Muscle of back (tissue), 11 donors: Measurements from ENCODE around the gene EPC2. TPM values are rescaled to one million over a fixed set of nuclear protein-coding genes. Genes with fewer than 3 reads are reported as not detected.
A peak's percentile ranks its signal among the peaks of the same experiment; 100 is the strongest.
"Not testable (repeated sequence)": the region's sequence is repeated elsewhere in the genome, so short reads cannot be mapped to it uniquely, and the experiment has no call there.

Source experiments
- DNase-seq, 3 donors: peaks; one replicate each; pipeline versions ENCODE4 v3.0.0 to v3.0.0-alpha.2; 2013
- polyA plus RNA-seq, 10 donors: library from polyadenylated mRNA; unstranded; fragments of 120-200 nt; gene quantifications; one replicate each; pipeline ENCODE4 v1.2.1, GENCODE V29; 2013; ENCODE audit not compliant: insufficient read length in 10 of 10

Gene EPC2
- polyA plus RNA-seq, 10 donors = 22.5 to 32.4 (median 27.2) TPM

- DNase-seq = no peak
These were observed 22.7 kb downstream of the EPC2 start for GRCh38 chr2:148667113-148667836.

- no peak for DNase-seq
These were observed 26.2 kb downstream of the EPC2 start for GRCh38 chr2:148670773-148671172.

- DNase-seq = no peak
These were observed 29.8 kb downstream of the EPC2 start for GRCh38 chr2:148674063-148675020.

GRCh38 chr2:148675708-148676107 is 31.2 kb downstream of the EPC2 start:
- DNase-seq = no peak

- not testable (repeated sequence) for DNase-seq
These were observed 34.0 kb downstream of the EPC2 start for GRCh38 chr2:148678302-148679179.

- no peak for DNase-seq
These were observed 35.9 kb downstream of the EPC2 start for GRCh38 chr2:148680462-148680861.

GRCh38 chr2:148681443-148681842 is 36.9 kb downstream of the EPC2 start:
- DNase-seq = no peak

GRCh38 chr2:148681862-148682261 is 37.3 kb downstream of the EPC2 start:
- not testable (repeated sequence) for DNase-seq

- no peak for DNase-seq
These were observed 40.0 kb downstream of the EPC2 start for GRCh38 chr2:148684507-148684906.

GRCh38 chr2:148687543-148687942 is 43.0 kb downstream of the EPC2 start:
- DNase-seq = no peak

GRCh38 chr2:148688011-148688410 is 43.5 kb downstream of the EPC2 start:
- not testable (repeated sequence) for DNase-seq

- no peak for DNase-seq
These were observed 52.4 kb downstream of the EPC2 start for GRCh38 chr2:148696985-148697384.

GRCh38 chr2:148699830-148700229 is 55.3 kb downstream of the EPC2 start:
- DNase-seq = no peak

GRCh38 chr2:148701039-148701438 is 56.5 kb downstream of the EPC2 start:
- no peak for DNase-seq

GRCh38 chr2:148701877-148702276 is 57.3 kb downstream of the EPC2 start:
- no peak for DNase-seq

GRCh38 chr2:148702475-148702874 is 57.9 kb downstream of the EPC2 start:
- DNase-seq = no peak

GRCh38 chr2:148704247-148704646 is 59.7 kb downstream of the EPC2 start:
- no peak for DNase-seq

GRCh38 chr2:148716378-148716920 is 71.9 kb downstream of the EPC2 start:
- no peak for DNase-seq

GRCh38 chr2:148718039-148718438 is 73.5 kb downstream of the EPC2 start:
- DNase-seq = no peak

GRCh38 chr2:148719195-148719749 is 74.7 kb downstream of the EPC2 start:
- DNase-seq = no peak

- peak in 2 of 3 donors; percentile 3 to 6 for DNase-seq
These were observed 75.4 kb downstream of the EPC2 start for GRCh38 chr2:148719941-148720436.
